GM10847 (cell line): Measurements from ENCODE around the gene RBMY1E.
"Not testable (repeated sequence)": the region's sequence is repeated elsewhere in the genome, so short reads cannot be mapped to it uniquely, and the experiment has no call there.

Source experiments
- POLR2A ChIP-seq: IDR thresholded peaks from 2 replicates; pipeline ENCODE4 v1.6.1; 2011; ENCODE audit not compliant: insufficient read length; ENCODE audit errors: extremely low read depth

The RBMY1E gene

GRCh38 chrY:21917932-21918331, at the start of gene RBMY1E:
Gene RBMY1E, minus strand, starts transcription at chrY:21918032. Its CDS starts 1,978 bp downstream, at chrY:21916054.
- not testable (repeated sequence) for TF ChIP-seq POLR2A

GRCh38 chrY:21894426-21894825, 23.4 kb downstream of the RBMY1E start, which contains the start of gene RBMY1D:
Gene RBMY1D, minus strand, starts transcription at chrY:21894526. Its CDS starts 2,013 bp downstream, at chrY:21892513.
- not testable (repeated sequence) for TF ChIP-seq POLR2A
